Stimulated activated naive CD8-positive, alpha-beta T cell treated with anti-CD3 and anti-CD28 coated beads, Interleukin-15, Interleukin-2, amounts not matched to agents 100 ng/mL and 50 ng/mL, for 24 hours (primary cell): ENCODE data around the gene P4HB.
A peak's percentile ranks its signal among the peaks of the same experiment; 100 is the strongest.

Experiments
- H3K27ac Mint-ChIP-seq: one replicate; pipeline ENCODE4 v1.8.0; 2021; ENCODE audit warnings: mild to moderate bottlenecking, mixed read lengths
- H3K27me3 Mint-ChIP-seq: one replicate; pipeline ENCODE4 v1.8.0; 2021; ENCODE audit warnings: mixed read lengths
- H3K36me3 Mint-ChIP-seq: one replicate; pipeline ENCODE4 v1.8.0; 2021; ENCODE audit warnings: low read depth, mixed read lengths
- H3K4me1 Mint-ChIP-seq: one replicate; pipeline ENCODE4 v1.8.0; 2021; ENCODE audit warnings: low read depth, mixed read lengths
- H3K4me3 Mint-ChIP-seq: one replicate; pipeline ENCODE4 v1.8.0; 2021; ENCODE audit warnings: mild to moderate bottlenecking, mixed read lengths
- H3K9me3 Mint-ChIP-seq: one replicate; pipeline ENCODE4 v1.8.0; 2021; ENCODE audit warnings: mixed read lengths

P4HB gene

DNA sequence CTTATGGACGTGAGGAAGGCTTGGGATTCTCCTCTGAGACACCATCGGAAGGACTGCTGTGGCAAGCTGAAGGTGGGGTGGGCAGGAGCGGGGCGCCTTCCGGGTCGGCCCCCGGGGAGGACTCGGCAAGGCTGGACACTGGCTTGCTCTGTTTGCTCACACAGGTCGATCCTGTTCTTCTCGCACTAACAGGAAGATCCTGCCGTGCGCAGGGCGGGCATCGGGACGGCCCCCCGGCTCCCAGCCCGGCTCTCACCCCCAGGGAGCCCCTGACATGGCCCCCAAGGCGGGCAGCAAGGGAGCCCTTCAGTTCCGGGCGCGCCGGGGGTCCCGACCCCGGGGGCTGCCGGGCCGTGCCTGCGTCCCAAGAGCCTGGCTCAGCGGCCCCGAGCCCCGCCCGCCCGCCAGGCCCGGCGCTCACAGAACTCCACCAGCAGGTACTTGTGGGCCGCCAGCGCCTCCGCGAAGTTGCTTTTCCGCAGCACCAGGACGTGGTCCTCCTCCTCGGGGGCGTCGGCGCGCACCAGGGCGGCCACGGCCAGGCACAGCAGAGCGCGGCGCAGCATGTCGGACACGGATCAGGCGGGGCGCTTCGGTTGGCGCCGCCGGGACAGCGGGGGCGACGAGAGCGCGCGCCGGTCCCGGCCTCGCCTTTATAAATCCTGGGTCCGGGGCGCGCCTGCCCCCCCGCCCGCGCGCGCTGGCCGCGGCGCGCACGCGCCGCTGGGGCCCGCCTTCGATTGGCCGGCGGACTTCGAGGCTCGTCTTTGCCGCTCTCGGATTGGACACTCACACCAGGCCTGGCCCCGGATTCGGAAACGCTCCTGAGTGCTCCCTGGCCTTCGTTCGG lies at the start of gene P4HB:
Gene P4HB (minus strand): TSS at position 630 of the 850 bp plus-strand sequence. CDS start 64 bp downstream, at position 566.
- peak within 1 kb of the TSS; percentile 97 for H3K4me3 Mint-ChIP-seq
- peak within 1 kb of the TSS; percentile 97 for H3K27ac Mint-ChIP-seq
- peaks cover 3% of the 10 kb centered on the region for H3K27me3 Mint-ChIP-seq
- peaks cover 53% of the 10 kb centered on the region for H3K36me3 Mint-ChIP-seq
- no peaks in the 10 kb centered on the region for H3K9me3 Mint-ChIP-seq
- H3K4me1 Mint-ChIP-seq: peaks cover 56% of the 10 kb centered on the region

DNA sequence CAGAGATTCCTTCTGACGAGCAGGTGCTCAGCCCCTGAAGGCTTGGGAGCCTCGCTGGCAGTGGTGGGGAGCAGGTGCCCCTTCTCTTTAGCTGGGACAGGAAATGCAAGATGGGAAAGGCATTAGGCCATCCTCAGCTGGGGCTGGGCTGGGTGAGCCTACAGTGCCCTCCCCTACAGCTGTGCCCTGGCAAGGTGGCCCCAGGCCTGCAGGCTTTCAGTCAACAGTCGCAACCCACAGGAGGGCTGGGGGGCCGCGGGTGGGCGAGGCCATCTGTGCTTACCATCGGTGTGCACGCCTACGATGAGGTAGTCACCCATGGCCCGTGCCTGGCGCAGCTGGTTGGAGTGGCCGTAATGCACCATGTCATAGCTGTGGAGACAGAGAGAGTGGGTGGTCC lies 48.9 kb upstream of the P4HB start:
- peaks cover 16% of the 10 kb centered on the region for H3K36me3 Mint-ChIP-seq
- peaks cover 8% of the 10 kb centered on the region for H3K4me1 Mint-ChIP-seq
- H3K9me3 Mint-ChIP-seq: no peaks in the 10 kb centered on the region
- no peak overlapping the region for H3K4me3 Mint-ChIP-seq
- H3K27ac Mint-ChIP-seq: no peak overlapping the region
- H3K27me3 Mint-ChIP-seq: no peaks in the 10 kb centered on the region

DNA sequence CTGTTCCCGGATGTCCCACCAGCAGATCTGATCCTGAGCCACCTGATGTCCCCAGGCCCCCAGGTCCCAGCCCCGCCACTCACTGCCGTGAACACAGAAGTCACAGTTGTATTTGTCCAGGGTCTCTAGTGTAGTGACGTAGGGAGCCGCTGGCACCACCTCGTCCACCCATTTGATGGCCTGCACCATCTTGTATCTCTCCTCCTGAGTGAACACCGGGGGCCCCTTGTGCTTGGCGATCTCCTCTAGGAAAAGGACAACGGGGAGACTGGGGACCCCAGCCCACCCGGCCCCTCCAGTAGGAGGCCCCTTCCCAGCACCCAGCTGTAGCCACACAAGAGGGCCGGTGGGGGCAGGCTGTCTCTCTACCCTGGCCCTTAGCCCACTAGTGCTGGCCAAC lies 48.5 kb upstream of the P4HB start:
- Mint-ChIP-seq H3K4me1 (peaks cover 8% of the 10 kb centered on the region), H3K27me3 (no peaks in the 10 kb centered on the region), H3K36me3 (peaks cover 16% of the 10 kb centered on the region), H3K9me3 (no peaks in the 10 kb centered on the region), H3K4me3 (no peak overlapping the region), H3K27ac (no peak overlapping the region)

DNA sequence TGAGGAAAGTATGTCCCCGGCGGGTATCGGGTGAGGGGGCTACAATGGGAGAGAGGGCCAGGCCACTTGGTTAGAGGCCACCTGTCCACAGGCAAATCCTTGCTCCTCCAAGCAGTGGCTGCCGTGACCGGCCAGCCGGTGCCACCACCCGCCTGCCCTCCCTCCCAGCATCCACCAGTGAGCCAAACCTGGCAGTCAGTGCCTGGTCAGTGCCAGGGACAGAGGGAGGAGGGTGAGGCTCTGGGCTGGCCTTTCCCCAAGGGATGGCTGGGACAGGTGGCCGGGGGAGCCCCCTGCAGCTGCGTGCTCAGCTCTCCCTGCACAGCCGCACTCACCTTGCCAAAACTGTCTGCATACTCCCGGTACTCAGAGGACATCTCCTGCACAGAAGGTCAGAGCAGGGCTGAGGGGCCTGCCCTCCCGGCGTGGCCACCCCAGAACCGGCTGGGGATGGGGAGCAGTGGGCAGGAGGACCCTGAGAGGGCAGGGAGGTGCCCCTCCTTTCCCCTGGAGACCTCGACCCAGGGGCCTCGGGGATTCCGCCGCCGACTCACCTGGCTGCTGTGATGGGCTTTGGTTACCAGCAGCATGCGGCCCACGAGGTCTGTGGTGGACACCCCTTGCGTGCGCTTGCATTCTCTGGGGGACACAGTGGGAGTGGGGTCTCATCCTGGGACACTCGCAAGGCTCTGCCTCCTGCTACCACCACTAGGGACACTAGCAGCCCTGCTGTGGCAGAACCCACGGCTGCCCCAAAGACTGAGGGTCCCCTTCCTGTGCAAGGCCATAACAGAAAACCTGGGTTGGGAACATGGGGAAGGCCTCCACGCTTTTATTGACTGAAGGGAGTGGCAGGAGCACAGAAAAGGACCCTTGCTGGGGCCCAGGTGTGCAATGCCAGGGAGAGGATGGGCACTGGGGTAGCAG lies 47.1 kb upstream of the P4HB start:
- peaks cover 5% of the 10 kb centered on the region for H3K36me3 Mint-ChIP-seq
- H3K4me3 Mint-ChIP-seq: no peak overlapping the region
- no peak overlapping the region for H3K27ac Mint-ChIP-seq
- H3K9me3 Mint-ChIP-seq: no peaks in the 10 kb centered on the region
- peaks cover 3% of the 10 kb centered on the region for H3K4me1 Mint-ChIP-seq
- no peaks in the 10 kb centered on the region for H3K27me3 Mint-ChIP-seq

DNA sequence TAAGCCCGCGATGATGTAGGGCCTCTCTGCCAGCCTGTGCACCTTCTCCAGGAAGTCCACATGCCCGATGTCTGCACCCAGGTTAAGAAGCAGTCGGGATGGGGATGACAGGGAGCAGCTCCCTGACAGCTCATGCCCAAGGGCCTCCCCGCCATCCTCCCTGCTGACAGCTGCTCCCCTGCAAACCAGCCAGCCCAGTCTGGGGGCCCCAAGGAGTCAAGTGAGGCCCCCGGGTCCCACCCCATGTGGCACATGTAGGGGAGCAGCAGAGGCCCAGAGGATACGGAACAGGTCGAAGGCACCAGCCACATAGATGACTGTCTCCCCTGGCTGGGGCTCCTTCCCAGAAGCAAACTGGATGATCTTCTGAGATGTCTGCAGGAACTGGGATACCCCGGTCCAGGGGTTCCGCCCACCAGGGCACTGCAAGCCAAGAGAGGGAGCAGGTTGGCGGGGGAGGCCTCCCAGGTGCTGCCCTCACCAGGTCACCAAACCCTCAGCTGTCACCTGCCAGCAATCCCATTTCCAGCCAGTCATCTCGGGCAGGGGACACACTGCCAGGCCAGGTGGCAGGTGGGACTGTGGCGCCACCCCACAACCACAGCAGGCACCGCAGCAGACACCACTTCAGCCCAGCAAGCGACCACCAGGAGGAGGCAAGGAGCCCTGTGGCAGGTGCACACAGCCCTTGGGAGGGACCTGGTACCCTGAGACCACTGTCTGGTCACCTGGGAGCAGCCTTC lies 46.3 kb upstream of the P4HB start:
- no peak overlapping the region for H3K27ac Mint-ChIP-seq
- no peaks in the 10 kb centered on the region for H3K9me3 Mint-ChIP-seq
- no peaks in the 10 kb centered on the region for H3K27me3 Mint-ChIP-seq
- H3K4me1 Mint-ChIP-seq: peaks cover under 1% of the 10 kb centered on the region
- no peaks in the 10 kb centered on the region for H3K36me3 Mint-ChIP-seq
- H3K4me3 Mint-ChIP-seq: no peak overlapping the region

DNA sequence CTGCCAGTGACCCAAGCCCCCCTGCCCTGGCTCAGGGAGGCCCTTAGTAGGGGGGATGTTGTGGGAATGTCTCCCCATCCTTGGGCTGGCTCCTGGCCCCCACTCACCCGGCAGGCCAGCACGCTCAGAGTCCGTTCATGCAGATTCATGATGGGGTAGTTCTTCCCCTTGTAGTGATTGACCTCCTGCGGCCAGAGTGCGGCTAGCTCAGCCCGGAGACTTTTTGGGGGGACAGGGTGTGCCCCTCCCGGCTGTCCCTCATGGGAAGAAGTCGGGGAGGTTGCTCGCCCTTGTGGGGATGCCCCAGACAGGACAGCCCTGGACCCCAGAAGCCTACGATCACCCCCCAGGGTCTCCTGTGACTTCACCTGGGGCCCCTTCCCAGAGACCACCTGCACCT lies 45.7 kb upstream of the P4HB start:
- Mint-ChIP-seq H3K4me1 (peaks cover 5% of the 10 kb centered on the region), H3K4me3 (no peak overlapping the region), H3K36me3 (no peaks in the 10 kb centered on the region), H3K9me3 (no peaks in the 10 kb centered on the region), H3K27me3 (peaks cover 5% of the 10 kb centered on the region), H3K27ac (no peak overlapping the region)

DNA sequence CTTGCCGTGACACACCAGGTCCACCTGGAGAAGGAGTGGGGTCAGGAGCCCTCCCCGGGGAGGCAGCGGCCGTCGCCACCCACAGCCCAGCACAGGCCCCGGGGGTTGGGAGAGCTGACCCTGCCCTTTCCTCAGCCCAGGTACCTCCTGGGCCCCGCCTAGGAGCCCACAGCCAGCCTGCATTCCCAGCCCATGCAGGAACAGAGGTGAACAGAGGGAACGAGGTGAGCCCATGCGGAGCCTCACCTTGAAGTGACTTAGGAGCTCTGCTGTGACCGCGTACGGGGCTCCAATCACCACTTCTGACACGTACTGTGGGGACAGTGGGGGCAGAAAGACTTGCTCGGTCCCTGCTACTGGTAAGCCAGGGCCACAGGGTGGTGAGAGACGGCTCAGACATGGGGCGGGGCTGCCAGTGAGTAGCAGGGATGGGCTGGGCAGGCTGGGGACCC lies 45.1 kb upstream of the P4HB start:
- H3K36me3 Mint-ChIP-seq: peaks cover under 1% of the 10 kb centered on the region
- H3K27ac Mint-ChIP-seq: no peak overlapping the region
- peaks cover 9% of the 10 kb centered on the region for H3K27me3 Mint-ChIP-seq
- no peak overlapping the region for H3K4me3 Mint-ChIP-seq
- H3K9me3 Mint-ChIP-seq: no peaks in the 10 kb centered on the region
- peaks cover 9% of the 10 kb centered on the region for H3K4me1 Mint-ChIP-seq

DNA sequence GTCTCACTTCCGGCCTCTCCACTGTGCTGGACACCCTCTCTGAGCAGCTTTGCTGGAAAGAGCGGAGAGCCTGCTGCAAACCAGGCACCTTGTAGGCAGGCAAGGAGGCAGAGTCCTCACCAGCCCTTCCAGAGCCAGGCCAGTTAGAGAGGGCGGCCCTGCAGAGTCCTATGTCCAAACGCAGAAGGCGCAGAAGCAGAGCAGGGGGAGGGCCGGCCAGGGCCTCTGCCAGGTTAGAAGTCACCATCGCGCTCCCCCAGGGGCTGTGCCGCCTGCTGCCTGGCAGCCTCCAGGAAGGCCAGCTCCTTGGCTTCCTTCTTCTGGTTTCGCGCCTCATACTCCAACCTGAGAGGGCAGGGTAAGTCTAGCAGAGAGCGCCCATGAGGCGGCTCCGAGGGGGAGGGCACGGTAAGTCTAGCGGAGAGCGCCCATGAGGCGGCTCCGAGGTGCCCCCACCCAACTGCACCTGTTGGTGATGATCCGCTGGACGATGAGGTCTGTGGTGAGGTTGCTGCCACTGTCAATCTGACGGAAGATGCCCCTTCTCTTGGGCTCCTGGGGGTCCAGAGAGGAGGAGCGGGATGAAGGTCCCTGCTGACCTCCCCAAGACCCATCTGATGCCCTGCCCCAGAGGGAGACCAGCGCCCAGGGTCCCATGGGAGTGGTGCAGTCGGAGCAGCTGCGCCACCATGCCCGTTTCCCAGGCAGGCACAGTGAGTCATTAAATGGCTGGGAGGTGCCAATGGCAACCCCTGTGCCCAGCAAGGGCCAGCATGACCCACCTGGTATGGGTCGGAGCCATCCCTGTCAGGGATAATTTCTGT lies 44.5 kb upstream of the P4HB start:
- Mint-ChIP-seq H3K27ac (no peak overlapping the region), H3K36me3 (peaks cover 7% of the 10 kb centered on the region), H3K4me3 (no peak overlapping the region)

DNA sequence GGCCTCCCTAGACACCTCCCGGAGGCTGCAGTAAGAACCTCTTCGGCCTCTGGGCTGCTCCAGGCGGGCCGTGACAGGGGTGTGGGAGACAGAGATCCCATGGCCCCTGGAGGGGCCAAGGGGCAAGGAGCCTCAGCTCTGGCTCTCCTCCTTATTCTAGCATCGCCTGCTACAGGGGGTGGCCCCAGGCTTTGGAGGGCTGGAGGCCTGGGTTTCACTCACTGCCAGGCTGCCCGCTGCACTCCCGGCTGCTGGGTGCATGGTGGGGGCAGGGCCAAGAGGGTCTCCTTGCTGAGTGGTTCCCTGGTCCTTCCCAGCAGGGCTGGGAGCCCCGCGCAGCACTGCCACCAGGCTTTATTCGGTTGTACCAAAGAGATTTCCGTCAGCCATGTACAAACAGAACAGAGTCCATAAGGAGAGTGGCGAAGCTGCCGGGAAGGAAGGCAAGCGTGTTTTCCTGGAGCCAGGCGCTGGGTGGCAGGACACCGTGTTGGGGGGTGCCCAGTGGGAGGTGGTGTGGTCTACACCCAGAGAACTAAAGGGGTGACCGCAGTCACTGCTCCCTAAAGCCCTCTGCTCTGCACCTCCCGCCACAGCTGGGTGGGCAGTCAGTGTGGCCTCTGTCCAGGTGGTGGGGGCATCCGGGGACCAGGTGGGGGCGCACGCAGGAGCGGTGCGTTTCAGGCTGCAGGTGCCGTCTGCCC lies 43.7 kb upstream of the P4HB start:
- Mint-ChIP-seq H3K9me3 (no peaks in the 10 kb centered on the region), H3K4me3 (no peak overlapping the region), H3K4me1 (peaks cover 9% of the 10 kb centered on the region), H3K27ac (no peak overlapping the region), H3K36me3 (peaks cover 7% of the 10 kb centered on the region), H3K27me3 (peaks cover 9% of the 10 kb centered on the region)

More for the DNA sequence above, 44.5 kb upstream of the P4HB start:
- peaks cover 9% of the 10 kb centered on the region for H3K27me3 Mint-ChIP-seq
- peaks cover 9% of the 10 kb centered on the region for H3K4me1 Mint-ChIP-seq
- H3K9me3 Mint-ChIP-seq: no peaks in the 10 kb centered on the region

DNA sequence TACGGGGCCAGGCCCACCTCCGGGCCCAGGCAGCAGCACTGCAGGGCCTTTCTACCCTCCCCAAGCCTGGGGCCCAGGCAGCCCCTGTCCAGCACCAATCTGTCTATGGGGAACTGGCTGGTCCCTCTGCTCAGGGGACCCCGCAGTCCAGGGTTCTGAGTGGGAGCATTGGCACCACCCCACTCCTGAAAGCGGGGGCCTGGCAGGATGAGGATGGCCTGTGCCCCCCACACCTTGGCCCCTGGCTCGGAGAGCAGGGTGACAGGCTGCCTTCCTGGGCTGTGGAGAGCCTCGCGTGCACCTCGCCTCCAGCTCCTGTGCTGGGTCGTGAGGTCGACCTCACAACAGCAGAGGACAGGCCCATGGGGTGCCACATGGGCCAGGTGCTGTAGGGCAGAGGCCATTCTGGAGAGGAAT lies 43.1 kb upstream of the P4HB start:
- no peak overlapping the region for H3K4me3 Mint-ChIP-seq

DNA sequence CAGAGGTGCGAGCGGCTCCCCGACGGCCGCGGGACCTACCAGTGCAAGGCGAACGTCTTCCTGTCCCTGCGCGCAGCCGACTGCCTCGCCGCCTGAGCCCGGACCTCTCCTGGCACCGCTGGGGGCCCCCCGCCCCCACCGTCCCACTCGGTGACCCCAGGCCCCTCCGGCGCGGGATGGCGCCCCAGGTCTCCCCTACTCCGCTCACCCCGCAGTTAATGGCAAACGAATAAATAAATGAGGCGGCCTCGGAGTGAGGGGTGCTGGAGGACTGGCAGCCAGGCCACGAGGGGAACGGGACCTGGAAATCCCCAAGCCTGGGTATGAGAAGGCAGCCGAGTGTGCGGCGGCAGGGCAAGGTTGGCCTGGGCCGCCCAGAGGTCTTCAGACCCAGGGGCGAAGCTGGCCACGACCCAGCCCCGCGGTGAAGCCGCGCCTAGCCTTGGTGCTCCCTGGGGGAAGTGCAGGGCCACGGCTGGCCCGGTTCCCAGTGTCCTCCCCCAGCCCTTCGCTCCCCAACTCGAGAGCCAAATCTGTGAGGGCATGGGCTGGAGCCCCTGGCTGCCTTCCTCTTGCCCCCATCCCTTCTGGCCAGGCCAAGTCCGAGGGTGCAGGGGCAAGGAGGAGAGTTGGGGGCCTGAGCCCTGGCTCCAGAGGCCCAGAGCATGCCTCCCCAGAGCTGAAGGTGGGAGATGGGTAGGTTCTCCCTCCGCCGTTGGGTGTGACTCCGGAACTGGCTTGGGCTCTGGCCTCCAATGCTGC lies 42.5 kb upstream of the P4HB start:
- H3K36me3 Mint-ChIP-seq: peaks cover 14% of the 10 kb centered on the region

More for the DNA sequence above, 43.1 kb upstream of the P4HB start:
- Mint-ChIP-seq H3K27ac (no peak overlapping the region), H3K4me1 (peaks cover 9% of the 10 kb centered on the region), H3K27me3 (peaks cover 9% of the 10 kb centered on the region), H3K36me3 (peaks cover 8% of the 10 kb centered on the region), H3K9me3 (no peaks in the 10 kb centered on the region)

DNA sequence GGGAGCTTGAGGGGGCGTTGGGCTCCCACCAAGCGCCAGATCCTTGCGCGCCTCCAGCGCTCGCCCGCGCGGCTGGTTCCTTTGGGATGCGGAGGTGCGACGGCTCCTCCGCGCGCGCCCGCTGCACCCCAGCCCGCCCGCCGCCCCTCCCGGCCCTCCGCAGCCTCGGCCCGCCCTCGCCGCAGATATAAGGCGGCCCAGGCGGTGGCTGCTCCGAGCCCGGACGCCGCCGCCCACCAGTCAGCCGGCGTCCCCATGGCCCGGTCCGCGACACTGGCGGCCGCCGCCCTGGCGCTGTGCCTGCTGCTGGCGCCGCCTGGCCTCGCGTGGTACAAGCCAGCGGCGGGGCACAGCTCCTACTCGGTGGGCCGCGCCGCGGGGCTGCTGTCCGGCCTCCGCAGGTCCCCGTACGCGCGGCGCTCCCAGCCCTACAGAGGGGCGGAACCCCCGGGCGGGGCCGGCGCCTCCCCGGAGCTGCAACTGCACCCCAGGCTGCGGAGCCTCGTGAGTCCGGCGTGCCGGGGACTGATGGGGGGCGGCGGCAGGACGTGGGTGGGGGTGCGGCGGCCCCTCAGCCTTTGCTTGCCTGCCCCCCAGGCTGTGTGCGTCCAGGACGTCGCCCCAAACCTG lies 41.8 kb upstream of the P4HB start, which contains the start of gene NPB:
Gene NPB (plus strand): TSS at position 216 of the 630 bp plus-strand sequence. CDS start 40 bp downstream, at position 256.
- Mint-ChIP-seq H3K4me1 (peaks cover 9% of the 10 kb centered on the region), H3K9me3 (no peaks in the 10 kb centered on the region), H3K27me3 (peaks cover 9% of the 10 kb centered on the region), H3K36me3 (peaks cover 16% of the 10 kb centered on the region), H3K27ac (no peak within 1 kb of the TSS), H3K4me3 (no peak within 1 kb of the TSS)

More for the DNA sequence above, 42.5 kb upstream of the P4HB start:
- Mint-ChIP-seq H3K4me1 (peaks cover 9% of the 10 kb centered on the region), H3K27me3 (peaks cover 9% of the 10 kb centered on the region), H3K9me3 (no peaks in the 10 kb centered on the region), H3K4me3 (no peak overlapping the region), H3K27ac (no peak overlapping the region)
